Measurements from ENCODE around the gene MROH7. TPM values are rescaled to one million over a fixed set of nuclear protein-coding genes. Genes with fewer than 3 reads are reported as not detected.

Gene MROH7
- total RNA-seq = under 0.01 and 0.13 TPM in 2 replicates

DNA sequence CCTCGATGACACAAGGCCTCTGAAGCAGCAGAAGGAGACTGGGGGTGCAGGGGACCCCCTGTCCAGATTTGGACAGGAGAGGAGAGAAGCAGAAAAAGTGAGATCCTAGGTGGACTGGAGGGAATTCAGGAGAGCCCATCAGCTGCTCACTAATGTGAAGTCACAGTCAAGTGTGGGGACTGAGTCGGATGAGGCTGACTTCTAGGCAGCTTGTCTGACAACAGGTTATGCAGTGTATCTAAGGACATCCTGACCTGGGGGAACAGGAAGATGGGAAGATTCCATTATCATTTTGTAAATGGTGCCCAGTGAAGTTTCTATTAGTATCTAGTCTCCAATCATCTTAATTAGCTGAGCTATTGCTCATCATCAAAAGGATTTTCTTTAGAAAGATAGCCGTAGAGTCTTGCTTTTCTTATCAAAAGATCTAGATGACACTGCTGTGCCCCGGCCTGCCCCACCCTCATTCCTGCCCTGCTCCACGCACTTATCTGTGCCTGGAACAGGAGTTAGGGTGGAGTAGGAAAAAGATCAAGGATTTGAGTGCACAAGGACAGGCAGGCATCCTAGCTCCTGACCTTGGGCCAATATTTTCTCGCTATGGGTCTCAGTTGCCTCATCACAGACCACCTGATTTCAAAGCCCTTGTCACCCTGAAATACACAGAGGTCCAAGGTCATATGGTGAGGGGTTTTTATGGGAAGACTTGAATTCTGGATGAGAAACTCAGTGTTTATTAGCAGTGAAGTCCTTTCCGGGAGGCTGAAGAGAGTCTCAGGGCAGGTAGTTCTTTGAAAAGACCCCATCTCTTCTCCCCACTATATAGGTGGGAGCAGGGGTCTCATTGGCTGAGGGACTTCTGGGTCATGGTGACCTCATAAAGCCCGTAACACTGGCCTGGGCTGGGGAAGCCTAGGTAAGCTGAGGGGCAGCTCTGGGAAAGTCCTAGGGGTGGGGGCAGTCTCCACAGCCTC lies at the start of gene MROH7:
TSS of gene MROH7 (plus strand) at position 924 of the 974 bp plus-strand sequence. CDS start 11,141 bp downstream, outside the sequence.
- no peaks in the 10 kb centered on the region for H3K36me3 ChIP-seq (ENCODE audit: control insufficient read depth, insufficient read depth, low read length)
- TF ChIP-seq, protein P1, sequence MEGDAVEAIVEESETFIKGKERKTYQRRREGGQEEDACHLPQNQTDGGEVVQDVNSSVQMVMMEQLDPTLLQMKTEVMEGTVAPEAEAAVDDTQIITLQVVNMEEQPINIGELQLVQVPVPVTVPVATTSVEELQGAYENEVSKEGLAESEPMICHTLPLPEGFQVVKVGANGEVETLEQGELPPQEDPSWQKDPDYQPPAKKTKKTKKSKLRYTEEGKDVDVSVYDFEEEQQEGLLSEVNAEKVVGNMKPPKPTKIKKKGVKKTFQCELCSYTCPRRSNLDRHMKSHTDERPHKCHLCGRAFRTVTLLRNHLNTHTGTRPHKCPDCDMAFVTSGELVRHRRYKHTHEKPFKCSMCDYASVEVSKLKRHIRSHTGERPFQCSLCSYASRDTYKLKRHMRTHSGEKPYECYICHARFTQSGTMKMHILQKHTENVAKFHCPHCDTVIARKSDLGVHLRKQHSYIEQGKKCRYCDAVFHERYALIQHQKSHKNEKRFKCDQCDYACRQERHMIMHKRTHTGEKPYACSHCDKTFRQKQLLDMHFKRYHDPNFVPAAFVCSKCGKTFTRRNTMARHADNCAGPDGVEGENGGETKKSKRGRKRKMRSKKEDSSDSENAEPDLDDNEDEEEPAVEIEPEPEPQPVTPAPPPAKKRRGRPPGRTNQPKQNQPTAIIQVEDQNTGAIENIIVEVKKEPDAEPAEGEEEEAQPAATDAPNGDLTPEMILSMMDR (IDR thresholded peaks at IDR 0.05; ENCODE audit: insufficient read depth, low read length, severe bottlenecking) = no peak
- H3K27me3 ChIP-seq (ENCODE audit: control insufficient read depth, insufficient read depth, low read length) = no peaks in the 10 kb centered on the region
- FAIRE-seq (peak; percentile 81), DNase-seq (ENCODE audit: low read depth) (no peak)
- no peak within 1 kb of the TSS for H3K4me3 ChIP-seq (ENCODE audit: low read depth, low read length)

DNA sequence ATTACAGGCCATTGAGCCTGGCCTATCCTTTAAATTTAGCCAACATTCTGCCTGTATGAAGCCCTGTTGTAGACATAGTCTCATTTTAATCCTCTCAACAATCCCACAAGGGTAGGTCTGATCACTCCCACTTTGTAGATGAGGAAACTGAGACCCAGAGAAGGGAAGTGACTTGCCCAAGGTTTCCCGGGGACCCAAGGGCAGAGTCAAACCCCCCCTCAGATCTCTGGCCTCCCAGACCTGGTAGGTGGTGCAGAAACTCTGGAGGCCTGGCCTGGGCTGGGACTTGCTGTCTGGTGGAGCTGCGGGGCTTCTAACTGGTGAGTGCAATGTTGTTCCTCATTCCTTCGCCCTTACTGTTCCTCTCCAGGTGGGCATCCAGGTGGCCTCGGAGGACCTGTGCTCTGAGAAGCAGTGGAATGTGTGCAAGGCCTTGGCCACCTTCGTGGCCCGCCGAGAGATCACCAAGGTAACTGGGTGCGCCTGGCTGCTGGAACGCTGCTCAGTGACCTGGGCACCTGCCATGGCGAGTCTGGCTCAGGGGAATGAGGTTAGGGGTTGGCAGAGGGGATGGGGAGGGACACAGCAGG lies 47.9 kb upstream of the MROH7 start:
- no peaks in the 10 kb centered on the region for H3K27me3 ChIP-seq (ENCODE audit: control insufficient read depth, insufficient read depth, low read length)
- no peak overlapping the region for H3K4me3 ChIP-seq (ENCODE audit: low read depth, low read length)
- no peak for FAIRE-seq
- no peak for DNase-seq (ENCODE audit: low read depth)
- H3K36me3 ChIP-seq (ENCODE audit: control insufficient read depth, insufficient read depth, low read length) = peaks cover 1% of the 10 kb centered on the region
- TF ChIP-seq, protein P1 (IDR thresholded peaks at IDR 0.05; ENCODE audit: insufficient read depth, low read length, severe bottlenecking) = no peak

DNA sequence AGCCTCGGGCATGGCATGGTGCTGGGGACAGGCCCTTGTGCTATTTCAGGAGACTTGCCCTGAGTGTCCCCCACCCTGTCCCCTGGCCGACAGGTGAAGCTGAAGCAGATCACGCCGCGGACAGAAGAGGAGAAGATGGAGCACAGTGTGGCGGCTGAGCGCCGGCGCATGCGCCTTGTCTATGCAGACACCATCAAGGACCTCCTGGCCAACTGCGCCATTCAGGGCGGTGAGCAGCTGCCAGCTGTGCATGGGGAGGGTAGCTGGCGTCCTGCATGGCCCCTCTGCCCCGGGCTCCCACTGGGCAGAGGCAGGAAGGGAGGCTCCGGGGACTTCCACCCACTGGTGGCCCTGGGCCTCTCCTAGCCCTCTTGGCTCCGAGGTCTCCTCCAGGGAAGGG lies 47.1 kb upstream of the MROH7 start:
- FAIRE-seq (no peak), DNase-seq (ENCODE audit: low read depth) (no peak)
- TF ChIP-seq, protein P1 (IDR thresholded peaks at IDR 0.05; ENCODE audit: insufficient read depth, low read length, severe bottlenecking) = no peak
- H3K27me3 ChIP-seq (ENCODE audit: control insufficient read depth, insufficient read depth, low read length) = no peaks in the 10 kb centered on the region
- no peak overlapping the region for H3K4me3 ChIP-seq (ENCODE audit: low read depth, low read length)
- peaks cover 3% of the 10 kb centered on the region for H3K36me3 ChIP-seq (ENCODE audit: control insufficient read depth, insufficient read depth, low read length)

- TF ChIP-seq, protein P1 (IDR thresholded peaks at IDR 0.05; ENCODE audit: insufficient read depth, low read length, severe bottlenecking) = no peak
- Histone ChIP-seq H3K27me3 (ENCODE audit: control insufficient read depth, insufficient read depth, low read length) (no peaks in the 10 kb centered on the region), H3K4me3 (ENCODE audit: low read depth, low read length) (no peak overlapping the region), H3K36me3 (ENCODE audit: control insufficient read depth, insufficient read depth, low read length) (peaks cover 3% of the 10 kb centered on the region)
- no peak for FAIRE-seq
- DNase-seq (ENCODE audit: low read depth) = no peak
Measured at GRCh38 chr1:54595956-54596498, 45.6 kb upstream of the MROH7 start.

- H3K4me3 ChIP-seq (ENCODE audit: low read depth, low read length) = no peak overlapping the region
- no peaks in the 10 kb centered on the region for H3K27me3 ChIP-seq (ENCODE audit: control insufficient read depth, insufficient read depth, low read length)
- H3K36me3 ChIP-seq (ENCODE audit: control insufficient read depth, insufficient read depth, low read length) = peaks cover 3% of the 10 kb centered on the region
- TF ChIP-seq, protein P1 (IDR thresholded peaks at IDR 0.05; ENCODE audit: insufficient read depth, low read length, severe bottlenecking) = no peak
- FAIRE-seq = no peak
- DNase-seq (ENCODE audit: low read depth) = no peak
Measured at GRCh38 chr1:54596756-54597155, 44.8 kb upstream of the MROH7 start.
